Activated CD4-positive, alpha-beta T cell treated with anti-CD3 and anti-CD28 coated beads for 24 hours (primary cell): Measurements from ENCODE around the gene CPED1.
"Not testable (repeated sequence)": the region's sequence is repeated elsewhere in the genome, so short reads cannot be mapped to it uniquely, and the experiment has no call there.

Experiments used
- DNase-seq, 2 donors: peaks; one replicate each; pipeline ENCODE4 v3.0.0-alpha.2; 2020; ENCODE audit warnings: low read depth in 2 of 2

Gene CPED1

DNA sequence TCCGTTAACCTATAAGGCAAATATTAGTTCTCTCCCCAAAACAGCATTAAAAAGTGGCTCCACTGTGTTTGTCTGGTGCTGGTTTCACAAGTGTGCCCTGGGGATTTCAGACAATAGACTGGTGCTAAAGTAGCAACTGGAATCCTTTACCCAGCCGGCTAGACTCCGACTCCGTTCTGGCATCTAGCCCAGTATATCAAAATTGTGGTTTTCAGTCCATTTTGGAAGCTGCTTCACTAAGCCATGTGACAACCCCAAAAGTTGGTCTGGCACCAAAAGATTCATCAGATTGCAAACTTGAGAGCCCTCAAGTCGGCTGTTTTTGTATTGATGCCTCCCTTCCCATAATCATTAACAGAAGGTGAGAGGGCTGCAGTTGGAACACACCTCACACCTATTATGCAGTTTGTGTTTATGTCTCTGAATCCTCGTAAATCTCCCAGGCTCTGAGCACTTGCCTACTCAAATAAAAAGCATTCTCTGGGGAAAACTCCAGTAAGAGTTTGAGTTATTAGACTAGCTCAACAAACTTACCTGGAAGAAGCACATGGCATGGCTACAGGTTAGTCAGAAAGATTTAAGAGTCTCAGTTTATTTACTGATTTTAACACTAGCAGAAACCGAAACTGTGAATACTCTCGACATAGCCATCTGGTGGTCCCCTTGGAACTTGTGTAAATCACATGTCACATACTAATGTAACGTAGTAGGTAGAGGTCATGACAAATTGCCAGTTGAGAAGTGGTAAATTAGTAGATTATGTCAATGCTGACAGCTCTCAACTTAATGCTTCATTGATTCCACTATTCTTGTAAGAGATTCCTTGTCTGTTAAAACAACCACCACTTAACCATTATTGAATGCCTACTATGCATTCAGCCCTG is 325.5 kb downstream of the CPED1 start:
- no peak for DNase-seq

DNA sequence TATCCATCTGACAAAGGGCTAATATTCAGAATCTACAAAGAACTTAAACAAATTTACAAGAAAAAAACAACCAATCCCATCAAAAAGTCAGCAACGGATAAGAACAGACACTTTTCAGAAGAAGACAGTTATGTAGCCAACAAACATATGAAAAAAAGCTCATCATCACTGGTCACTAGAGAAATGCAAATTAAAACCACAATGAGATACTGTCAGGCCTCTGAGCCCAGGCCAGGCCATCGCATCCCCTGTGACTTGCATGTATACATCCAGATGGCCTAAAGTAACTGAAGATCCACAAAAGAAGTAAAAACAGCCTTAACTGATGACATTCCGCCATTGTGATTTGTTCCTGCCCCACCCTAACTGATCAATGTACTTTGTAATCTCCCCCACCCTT is 326.7 kb downstream of the CPED1 start:
- DNase-seq, result not testable (repeated sequence)

DNA sequence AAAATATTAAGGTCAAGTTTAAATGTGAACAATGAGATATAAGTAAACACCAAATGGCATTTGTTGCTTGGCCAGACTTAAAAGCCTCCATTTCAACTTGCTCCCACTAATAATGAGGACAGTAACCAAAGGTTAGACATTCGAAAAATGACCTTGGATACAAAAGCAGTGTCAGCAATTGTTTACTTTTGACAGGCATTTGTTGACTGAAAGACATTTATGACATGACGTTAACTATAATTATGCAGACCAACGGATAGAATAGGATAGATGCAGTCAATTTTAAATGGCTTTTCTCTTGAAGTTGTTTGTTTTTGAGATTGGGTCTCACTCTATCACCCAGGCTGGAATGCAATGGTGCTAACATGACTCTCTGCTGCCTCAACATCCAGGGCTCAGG is 333.9 kb downstream of the CPED1 start:
- no peak for DNase-seq

DNA sequence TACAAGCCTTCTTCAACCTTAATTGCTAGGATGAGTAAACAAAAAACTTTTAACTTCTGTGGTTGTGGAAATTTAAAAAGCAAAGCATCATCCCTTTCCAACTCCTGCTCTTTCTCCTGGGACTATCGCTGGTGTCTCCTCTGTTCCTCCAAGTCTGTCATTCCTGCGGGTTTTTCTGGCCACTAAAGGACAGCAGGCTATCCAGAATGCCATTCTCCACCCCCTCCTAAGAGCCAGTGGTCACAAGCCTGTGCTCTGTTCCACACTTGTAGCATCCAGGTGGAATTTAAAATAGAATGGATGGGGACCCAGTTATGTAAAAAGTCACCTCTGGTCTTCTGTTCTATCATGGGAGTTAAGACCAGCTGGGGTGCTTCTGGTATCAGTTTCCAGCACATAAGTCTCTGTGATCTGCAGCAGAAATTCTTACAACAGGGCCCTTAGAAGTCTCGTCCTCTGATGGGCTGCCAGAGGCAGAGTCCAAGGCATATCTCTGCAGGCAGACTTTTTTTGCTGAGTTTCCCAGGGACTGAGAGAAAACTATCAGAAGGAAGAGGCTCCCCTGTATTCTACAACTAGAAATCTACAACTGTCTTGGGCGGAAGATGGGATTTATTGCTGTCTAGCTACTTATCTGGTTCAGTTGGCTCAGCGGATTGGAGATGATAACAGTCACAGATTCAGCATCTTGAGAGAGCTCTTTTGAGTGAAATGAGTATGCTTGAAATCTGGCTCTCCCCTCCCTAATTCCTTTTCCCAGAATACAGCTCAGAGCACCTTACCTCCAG is 335.2 kb downstream of the CPED1 start:
- no peak for DNase-seq

DNA sequence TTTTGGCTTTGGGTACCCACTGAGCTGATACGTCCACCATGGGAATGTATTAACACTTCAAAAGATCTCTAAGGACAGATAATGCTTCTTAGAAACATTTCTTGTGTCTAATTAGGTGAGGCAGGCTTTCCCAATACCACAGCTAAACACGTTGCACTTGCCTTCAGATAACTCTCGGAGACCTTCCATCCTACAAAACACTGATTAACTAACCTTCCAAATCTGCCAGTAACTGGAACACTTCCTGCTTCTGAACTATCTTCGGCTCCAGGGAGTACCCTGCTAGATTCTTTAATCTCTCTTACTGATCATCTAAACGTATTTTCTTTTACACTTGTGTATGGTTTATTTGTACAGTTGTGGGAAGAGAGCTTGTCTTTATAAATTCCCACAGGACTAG is 339.2 kb downstream of the CPED1 start:
- no peak for DNase-seq

DNA sequence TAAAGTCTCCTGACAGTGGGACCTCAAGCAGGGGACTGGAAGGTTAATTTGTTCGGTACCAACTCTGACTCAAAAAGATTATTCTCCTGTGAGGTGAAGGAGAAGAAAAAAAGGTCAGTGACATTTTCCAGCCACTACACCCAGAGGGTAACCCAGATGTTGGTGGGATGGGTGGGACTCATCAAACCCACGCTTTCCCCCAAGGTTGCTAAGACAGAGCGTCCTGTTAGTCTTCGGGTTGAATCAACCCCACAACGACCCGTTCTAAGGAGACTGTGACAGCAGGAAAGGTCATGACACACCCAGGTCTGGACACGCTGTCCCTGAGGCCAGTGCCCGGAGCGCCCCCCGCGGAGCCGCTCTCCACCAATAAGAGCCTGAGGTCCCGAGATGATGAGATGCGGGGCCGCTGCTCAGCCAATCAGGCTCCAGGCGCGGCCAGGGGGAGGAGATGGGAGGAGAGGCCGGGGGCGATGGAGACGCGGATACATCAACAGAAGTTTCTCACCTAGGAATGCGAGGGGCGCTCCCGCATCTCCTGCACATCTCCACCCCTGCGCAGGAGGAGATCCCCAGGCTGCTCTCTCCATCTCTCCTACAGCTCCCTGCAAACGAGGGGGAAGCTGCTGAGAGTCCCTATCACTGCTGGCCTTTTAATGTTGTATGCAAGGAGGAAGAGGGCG is 340.1 kb downstream of the CPED1 start, which contains the start of gene WNT16:
Gene WNT16, plus strand, starts transcription at position 493 of the 683 bp plus-strand sequence. CDS start 293 bp downstream, outside the sequence.
- no peak for DNase-seq

DNA sequence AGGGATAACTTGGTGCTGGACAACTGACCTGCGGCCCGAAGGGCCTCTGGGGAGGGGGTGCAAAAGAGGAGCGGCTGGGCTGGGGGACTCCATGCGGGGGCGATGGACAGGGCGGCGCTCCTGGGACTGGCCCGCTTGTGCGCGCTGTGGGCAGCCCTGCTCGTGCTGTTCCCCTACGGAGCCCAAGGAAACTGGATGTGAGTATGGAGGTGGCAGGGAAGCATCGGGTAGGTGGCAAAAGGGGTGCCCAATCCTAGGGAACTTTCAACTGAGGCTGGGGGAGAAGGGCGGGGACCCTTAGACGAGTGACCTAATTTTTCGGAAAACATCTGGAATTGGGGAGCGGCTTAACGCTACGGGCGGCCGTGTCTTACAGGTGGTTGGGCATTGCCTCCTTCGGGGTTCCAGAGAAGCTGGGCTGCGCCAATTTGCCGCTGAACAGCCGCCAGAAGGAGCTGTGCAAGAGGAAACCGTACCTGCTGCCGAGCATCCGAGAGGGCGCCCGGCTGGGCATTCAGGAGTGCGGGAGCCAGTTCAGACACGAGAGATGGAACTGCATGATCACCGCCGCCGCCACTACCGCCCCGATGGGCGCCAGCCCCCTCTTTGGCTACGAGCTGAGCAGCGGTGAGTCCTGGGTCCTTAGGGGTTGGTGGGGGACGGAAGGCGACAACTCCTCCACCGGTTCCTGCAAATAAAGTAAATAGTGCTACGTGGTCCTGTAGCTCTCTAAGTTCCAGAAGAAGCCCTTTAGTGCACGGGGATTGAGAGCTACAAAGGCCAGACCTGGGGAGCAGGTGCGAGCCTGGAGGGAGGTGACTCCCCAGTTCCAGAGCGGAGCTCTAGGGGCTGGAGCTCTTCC is 340.9 kb downstream of the CPED1 start:
- no peak for DNase-seq

DNA sequence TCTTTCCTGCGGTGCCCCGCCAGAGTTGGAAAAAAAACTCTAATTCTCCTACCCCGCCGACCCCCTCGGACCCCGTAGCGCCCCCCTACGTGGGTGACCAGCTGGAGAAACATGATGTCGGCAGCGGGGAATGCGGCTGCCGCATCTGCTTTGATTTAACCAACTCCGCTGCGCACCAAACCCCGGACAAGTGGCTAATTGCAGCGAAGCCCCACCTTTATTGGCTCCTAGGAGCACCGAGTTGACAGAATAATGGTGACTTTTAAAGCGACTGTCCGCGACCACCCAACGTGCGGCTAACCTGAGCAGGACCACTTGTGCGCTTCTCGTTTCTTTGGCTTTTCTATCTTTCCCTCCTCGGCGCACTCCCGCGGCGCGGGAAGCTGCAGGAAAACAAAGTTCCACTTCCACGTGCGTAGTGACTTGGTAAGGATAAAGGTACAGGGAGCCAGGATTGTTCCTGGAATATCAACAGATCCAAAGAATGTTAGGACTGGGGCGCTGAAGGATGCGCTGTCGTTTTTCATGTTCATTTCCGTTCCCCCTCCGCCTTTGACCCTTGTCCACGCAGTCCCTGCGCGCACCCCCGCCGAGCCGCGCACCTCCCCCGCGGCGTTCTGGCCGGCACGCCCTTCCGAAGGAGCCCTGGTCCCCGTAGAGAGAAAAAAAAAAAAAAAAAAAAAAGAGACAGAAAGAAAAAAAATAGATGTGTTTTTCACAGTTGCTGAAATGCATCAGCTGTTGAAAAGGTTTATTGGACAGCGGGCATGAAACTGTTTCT is 341.7 kb downstream of the CPED1 start:
- DNase-seq, result no peak

DNA sequence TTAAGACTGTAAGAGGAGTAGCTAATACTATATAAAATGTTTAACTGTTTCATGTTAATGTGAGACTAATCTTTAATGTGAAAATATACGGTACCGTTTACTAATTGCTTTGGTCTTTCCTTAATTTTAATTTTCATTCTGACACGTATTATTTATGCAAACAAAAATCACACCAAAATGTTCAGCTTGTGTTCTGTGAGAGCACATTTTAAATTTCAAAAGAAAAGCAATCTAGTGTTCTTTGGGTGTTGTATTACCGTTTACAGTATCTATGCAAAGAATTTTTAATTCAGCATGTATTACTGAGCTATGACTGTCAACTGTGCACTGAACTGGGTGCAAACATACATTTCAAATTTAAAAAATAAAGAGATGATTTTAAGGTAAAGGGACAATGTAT is 342.5 kb downstream of the CPED1 start:
- DNase-seq, result no peak

DNA sequence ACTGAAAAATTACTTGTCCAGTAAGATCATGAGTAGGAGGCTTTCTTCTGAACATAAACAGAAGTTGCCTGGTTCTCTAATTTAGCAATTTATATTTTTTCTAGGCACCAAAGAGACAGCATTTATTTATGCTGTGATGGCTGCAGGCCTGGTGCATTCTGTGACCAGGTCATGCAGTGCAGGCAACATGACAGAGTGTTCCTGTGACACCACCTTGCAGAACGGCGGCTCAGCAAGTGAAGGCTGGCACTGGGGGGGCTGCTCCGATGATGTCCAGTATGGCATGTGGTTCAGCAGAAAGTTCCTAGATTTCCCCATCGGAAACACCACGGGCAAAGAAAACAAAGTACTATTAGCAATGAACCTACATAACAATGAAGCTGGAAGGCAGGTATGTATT is 343.1 kb downstream of the CPED1 start:
- no peak for DNase-seq

DNA sequence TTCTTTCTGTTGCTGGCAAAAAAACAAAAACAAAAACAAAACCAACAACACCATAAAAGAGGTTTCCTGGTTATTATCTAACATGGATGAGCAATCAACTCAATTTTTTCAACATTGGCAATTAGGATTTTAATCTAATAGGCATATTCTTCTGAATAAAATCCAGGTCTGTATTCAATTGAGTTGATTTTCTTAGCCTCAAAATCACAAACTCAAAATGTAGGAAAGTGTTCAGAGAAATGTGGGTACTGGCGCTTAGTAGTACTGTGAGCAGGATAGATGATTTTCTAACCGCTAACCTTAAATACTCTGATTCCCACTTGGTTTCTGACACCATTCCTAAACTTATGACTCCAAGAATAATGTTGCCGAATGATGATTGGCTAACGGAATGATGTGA is 345.9 kb downstream of the CPED1 start:
- no peak for DNase-seq

DNA sequence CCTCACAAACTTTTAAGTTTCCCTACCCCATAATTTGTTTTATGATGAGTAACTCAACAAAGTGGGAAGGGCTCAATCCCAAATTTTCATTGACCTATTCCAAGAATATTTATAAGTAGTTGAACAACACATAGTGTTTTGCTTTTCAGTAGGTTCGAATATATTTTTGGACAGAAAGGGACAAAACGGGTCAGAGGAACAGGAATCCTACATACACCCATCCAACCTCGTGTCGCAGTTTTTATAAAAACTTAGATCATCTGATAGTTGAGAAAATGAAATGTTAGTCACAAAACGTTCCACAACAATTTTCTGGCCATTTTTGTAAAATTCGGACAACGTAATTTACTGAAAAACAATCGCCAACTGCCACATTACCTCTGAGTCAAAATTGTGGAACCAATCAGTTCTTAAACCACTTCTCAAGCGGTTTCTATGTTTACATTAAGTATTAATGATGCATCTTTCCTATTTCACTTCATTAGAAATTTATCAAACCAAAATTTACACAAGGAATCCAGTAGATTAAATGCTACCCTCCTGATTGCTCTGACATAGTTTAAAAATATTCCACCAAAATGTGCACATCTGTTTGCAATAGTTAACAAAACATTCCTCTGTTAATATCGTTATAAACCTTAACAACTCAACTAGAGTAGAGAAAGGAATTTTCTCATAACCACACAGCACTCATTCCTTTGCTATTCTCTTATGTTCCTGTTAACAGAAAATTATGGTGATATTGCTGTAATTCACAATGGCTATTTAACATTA is 346.6 kb downstream of the CPED1 start:
- no peak for DNase-seq

DNA sequence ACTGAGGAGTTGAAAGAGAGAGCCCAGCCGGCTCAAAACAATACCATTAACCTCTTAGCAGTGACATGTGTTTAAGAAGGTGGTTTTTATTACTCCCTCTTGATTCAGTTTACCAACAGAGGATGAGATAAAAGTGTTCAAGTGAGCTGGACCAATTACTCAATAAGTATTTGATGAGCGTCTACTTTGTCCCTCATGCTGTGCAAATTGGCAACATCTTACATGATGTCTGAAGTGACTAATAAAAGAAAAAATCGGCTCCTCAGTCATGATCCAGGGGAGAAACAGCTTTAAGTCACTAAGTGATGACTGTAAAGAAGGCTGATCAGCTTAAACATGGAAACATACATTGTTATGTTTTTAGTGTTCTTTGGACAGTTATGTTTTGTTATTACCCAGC is 348.1 kb downstream of the CPED1 start:
- no peak for DNase-seq

DNA sequence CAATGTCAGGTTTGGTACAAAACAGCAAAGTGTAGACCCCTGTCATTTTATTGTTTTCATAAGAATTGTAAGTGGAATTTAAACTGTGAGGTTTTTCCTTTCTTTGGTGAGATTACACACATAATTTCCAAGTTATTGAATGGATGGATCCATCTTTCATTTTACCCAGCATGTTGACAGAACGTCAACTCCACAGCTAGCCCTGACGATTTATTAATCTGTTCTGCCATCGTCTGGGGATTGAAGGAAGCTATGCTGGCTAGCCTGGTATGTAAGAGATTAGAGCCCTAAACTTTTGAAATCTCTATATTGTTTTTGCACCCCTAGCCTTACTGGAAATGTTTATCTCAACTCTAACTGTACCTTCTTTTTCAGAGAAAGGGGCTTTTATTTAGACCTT is 348.9 kb downstream of the CPED1 start:
- no peak for DNase-seq

DNA sequence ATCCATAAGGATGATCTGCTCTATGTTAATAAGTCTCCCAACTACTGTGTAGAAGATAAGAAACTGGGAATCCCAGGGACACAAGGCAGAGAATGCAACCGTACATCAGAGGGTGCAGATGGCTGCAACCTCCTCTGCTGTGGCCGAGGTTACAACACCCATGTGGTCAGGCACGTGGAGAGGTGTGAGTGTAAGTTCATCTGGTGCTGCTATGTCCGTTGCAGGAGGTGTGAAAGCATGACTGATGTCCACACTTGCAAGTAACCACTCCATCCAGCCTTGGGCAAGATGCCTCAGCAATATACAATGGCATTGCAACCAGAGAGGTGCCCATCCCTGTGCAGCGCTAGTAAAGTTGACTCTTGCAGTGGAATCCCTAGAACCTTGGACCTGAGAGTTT is 350.6 kb downstream of the CPED1 start:
- no peak for DNase-seq

DNA sequence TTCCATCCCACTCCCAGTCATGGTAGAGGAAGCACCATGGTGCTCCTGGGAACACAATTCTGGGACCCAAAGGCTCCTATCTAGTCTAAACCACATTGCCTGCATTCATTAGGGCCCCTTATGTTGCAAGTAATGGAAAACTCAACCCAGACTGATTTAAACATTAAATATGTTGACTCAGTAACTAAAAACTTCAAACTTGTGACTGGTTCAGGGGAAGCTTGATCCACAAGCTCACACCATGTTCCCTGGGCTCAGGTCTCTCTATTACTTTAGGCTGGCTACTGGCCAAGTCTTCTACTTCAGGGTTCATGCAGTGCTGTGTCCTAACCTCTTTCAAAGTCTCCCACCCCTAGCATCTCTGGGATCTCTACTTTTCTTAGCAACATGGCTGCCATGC is 353.4 kb downstream of the CPED1 start:
- DNase-seq, result no peak

DNA sequence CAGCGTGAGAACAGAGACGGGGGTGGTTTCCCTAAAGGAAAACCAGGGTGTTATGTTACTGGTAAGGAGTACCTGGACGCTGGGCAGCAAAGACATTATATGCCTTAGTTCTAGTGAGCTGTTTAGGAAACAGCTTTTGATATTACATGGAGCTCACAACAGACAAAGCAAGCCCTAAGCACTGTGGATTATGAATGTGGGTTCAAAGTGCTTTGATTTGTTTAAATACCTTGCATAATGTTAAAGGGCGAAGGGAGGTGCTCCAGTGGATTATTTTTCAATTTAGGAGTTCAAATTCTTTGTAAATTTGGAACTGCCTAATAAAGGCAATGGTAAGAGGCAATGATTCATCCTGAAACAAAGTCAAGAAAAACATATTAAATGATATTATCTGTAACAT is 354.1 kb downstream of the CPED1 start:
- no peak for DNase-seq

DNA sequence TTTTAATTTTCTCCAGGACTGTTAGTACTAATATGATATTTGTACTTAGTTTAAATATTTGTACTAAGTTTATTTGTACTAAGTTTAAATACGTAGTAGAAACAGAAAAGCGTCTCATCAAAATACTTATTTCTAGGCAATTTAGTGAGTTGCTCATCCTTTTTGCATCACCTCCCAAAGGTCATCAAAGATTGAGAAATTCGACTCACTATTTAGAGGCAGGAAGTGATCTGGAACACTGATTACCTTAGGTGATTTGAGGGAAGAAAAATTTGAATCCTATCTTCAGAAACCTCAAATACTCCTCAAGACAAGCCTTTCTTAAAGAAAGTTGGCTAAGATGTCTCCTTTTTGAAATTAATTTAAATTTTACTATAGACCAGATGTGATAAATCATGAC is 354.8 kb downstream of the CPED1 start:
- no peak for DNase-seq

DNA sequence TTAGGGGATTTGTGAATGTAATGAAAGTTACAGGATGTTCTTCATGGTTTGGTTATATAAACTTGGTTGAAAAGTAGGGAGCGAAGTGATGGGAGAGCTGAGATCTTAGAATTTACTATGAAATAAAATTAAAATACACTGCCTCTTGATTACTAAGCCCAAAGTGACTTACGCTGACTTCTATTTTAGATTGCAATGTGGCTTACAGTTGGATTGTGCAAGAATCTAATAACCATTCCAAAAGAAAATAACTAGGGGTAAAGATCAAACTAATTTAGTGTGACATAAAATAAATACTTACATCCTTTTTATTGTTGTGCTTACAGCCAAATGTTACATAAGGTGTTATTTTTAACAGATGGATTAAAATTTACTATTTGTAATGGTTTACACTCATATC is 355.6 kb downstream of the CPED1 start:
- DNase-seq, result no peak

DNA sequence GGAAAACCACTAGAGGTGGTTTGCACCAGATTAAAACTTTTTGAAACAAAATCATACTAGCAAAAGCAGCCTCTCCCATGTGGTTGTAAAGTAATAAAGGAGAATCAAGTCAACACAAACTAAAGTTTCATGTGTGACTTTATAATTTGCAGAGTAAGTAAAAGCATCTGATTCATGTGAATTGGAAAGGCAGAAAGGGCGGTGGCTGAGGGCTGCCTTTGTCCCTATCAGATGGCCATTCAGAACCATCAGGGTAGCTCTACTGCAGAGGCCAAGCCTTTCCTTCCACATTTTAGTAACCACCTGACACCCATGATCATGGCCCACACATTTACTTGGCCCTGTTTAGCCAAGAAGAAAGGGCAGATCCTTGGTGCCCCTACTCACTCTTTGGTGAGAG is 356.0 kb downstream of the CPED1 start:
- no peak for DNase-seq
